HG02678 (cell line): ENCODE data around the gene FSTL5.
A peak's percentile ranks its signal among the peaks of the same experiment; 100 is the strongest.
"Not testable (repeated sequence)": the region's sequence is repeated elsewhere in the genome, so short reads cannot be mapped to it uniquely, and the experiment has no call there.

Experiments used
- ATAC-seq: cut with Tn5 transposase; IDR thresholded peaks from one replicate; pipeline ENCODE4 v1.9.1; 2021; ENCODE audit warnings: mild to moderate bottlenecking, moderate library complexity; ENCODE audit not compliant: unreplicated experiment

Gene FSTL5

GRCh38 chr4:162163892-162164759, at the start of gene FSTL5:
TSS of gene FSTL5 (minus strand) at chr4:162164000. CDS start at chr4:162111396, 52,604 bp downstream.
- ATAC-seq = peak; percentile 86

- ATAC-seq = no peak
Measured at GRCh38 chr4:162209706-162210105, 45.9 kb upstream of the FSTL5 start.

- ATAC-seq = not testable (repeated sequence)
Measured at GRCh38 chr4:162203478-162203877, 39.7 kb upstream of the FSTL5 start.

- no peak for ATAC-seq
Measured at GRCh38 chr4:162201673-162202072, 37.9 kb upstream of the FSTL5 start.

- ATAC-seq = no peak
Measured at GRCh38 chr4:162170509-162170908, 6.7 kb upstream of the FSTL5 start.

- ATAC-seq = no peak
Measured at GRCh38 chr4:162164906-162165510, 1.2 kb upstream of the FSTL5 start.

- no peak for ATAC-seq
Measured at GRCh38 chr4:162162672-162163071, 1.1 kb downstream of the FSTL5 start.

GRCh38 chr4:162157241-162157640, 6.6 kb downstream of the FSTL5 start:
- ATAC-seq = no peak

GRCh38 chr4:162154862-162155540, 8.8 kb downstream of the FSTL5 start:
- ATAC-seq = no peak

GRCh38 chr4:162151850-162152249, 11.9 kb downstream of the FSTL5 start:
- ATAC-seq = no peak

- ATAC-seq = no peak
Measured at GRCh38 chr4:162151386-162151785, 12.4 kb downstream of the FSTL5 start.

- ATAC-seq = no peak
Measured at GRCh38 chr4:162149644-162150043, 14.2 kb downstream of the FSTL5 start.

- ATAC-seq = no peak
Measured at GRCh38 chr4:162140051-162140683, 23.6 kb downstream of the FSTL5 start.

GRCh38 chr4:162139412-162139811, 24.4 kb downstream of the FSTL5 start:
- ATAC-seq = no peak

GRCh38 chr4:162131256-162131655, 32.5 kb downstream of the FSTL5 start:
- ATAC-seq = no peak

- ATAC-seq = no peak
Measured at GRCh38 chr4:162126729-162127128, 37.1 kb downstream of the FSTL5 start.

GRCh38 chr4:162117051-162117450, 46.7 kb downstream of the FSTL5 start:
- ATAC-seq = no peak

GRCh38 chr4:162116095-162116779, 47.6 kb downstream of the FSTL5 start:
- no peak for ATAC-seq

GRCh38 chr4:162115333-162115732, 48.5 kb downstream of the FSTL5 start:
- no peak for ATAC-seq

GRCh38 chr4:162111078-162111477, 52.7 kb downstream of the FSTL5 start:
- ATAC-seq = no peak
